Subcutaneous abdominal adipose tissue (tissue), 5 donors: ENCODE measurements around the gene MACROD2.

ENCODE experiments used
- H3K27ac ChIP-seq: one replicate; pipeline ENCODE4 v1.7.0; 2013; ENCODE audit warnings: low read depth, mild to moderate bottlenecking, inconsistent platforms, low read length, moderate library complexity
- H3K27me3 ChIP-seq, 5 donors: one replicate each; pipeline ENCODE4 v1.7.0; 2013; ENCODE audit warnings: low read length in 5 of 5, inconsistent platforms in 1 of 5; ENCODE audit not compliant: control insufficient read depth in 5 of 5, insufficient read depth in 4 of 5
- H3K36me3 ChIP-seq, 5 donors: one replicate each; pipeline ENCODE4 v1.7.0; 2013; ENCODE audit warnings: low read length in 5 of 5; ENCODE audit not compliant: control insufficient read depth in 5 of 5, insufficient read depth in 5 of 5
- H3K4me1 ChIP-seq, 5 donors: one replicate each; pipeline ENCODE4 v1.7.0; 2013; ENCODE audit warnings: low read length in 5 of 5, mild to moderate bottlenecking in 3 of 5, moderate library complexity in 1 of 5; ENCODE audit not compliant: control insufficient read depth in 5 of 5, insufficient read depth in 5 of 5
- H3K4me3 ChIP-seq, 5 donors: one replicate each; pipeline ENCODE4 v1.7.0; 2013; ENCODE audit warnings: low read length in 5 of 5, low read depth in 1 of 5
- H3K9ac ChIP-seq, 5 donors: one replicate each; pipeline ENCODE4 v1.7.0; 2013; ENCODE audit warnings: low read length in 5 of 5, mild to moderate bottlenecking in 4 of 5, moderate library complexity in 3 of 5
- H3K9me3 ChIP-seq, 5 donors: one replicate each; pipeline ENCODE4 v1.7.0; 2013; ENCODE audit warnings: low read length in 5 of 5; ENCODE audit not compliant: control insufficient read depth in 5 of 5
- donor health status: healthy.
- donor health status: healthy.
- donor health status: healthy.
- donor health status: healthy.
- donor health status: healthy.

The MACROD2 gene

DNA sequence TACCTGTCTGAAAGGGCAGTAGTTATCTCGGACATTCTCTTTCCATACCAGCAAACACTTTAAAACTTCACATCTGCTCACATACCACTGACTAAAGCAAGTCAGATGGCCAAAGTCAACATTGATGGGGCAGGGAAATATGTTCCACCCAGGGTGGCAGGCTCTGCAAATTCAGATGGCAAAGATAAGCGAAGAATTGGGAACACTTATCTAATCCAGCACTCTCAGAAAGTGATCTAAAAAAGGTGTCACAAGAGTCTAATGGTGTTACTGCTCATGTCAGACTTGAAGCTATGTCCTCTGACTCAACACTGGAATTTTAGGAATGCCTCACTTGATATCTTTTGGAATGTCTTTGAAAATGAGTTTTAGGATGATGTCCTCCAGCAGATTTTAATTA, 1491.7 kb downstream of the MACROD2 start:
- no peak overlapping the region for H3K27ac ChIP-seq
- H3K4me1 ChIP-seq = no peaks in the 10 kb centered on the region
- H3K27me3 ChIP-seq = no peaks in the 10 kb centered on the region
- no peaks in the 10 kb centered on the region for H3K9me3 ChIP-seq
- no peaks in the 10 kb centered on the region for H3K36me3 ChIP-seq
- H3K9ac ChIP-seq = no peak overlapping the region
- H3K4me3 ChIP-seq = no peak overlapping the region

DNA sequence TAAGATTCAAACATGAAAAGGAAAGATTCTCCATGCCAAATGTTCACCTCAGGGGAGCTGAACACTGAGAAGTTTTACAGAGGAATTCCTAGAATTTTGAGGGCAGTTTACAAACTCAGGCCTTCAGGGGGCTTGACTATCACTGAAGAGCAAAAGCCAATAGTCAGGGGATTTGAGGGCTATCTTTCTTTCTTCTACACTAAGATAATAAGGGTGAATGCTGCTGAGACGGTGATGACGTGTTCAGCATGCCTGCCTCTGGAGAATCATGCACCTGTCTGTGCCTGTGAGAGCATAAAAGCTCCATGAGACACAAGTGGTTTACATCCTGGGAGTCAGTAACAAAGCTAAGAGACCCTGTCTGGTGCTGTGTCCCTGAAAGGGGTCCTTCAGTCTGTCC, 1492.4 kb downstream of the MACROD2 start:
- Histone ChIP-seq H3K9ac (no peak overlapping the region), H3K27me3 (no peaks in the 10 kb centered on the region), H3K4me1 (no peaks in the 10 kb centered on the region), H3K27ac (no peak overlapping the region), H3K4me3 (no peak overlapping the region), H3K9me3 (no peaks in the 10 kb centered on the region), H3K36me3 (no peaks in the 10 kb centered on the region)

DNA sequence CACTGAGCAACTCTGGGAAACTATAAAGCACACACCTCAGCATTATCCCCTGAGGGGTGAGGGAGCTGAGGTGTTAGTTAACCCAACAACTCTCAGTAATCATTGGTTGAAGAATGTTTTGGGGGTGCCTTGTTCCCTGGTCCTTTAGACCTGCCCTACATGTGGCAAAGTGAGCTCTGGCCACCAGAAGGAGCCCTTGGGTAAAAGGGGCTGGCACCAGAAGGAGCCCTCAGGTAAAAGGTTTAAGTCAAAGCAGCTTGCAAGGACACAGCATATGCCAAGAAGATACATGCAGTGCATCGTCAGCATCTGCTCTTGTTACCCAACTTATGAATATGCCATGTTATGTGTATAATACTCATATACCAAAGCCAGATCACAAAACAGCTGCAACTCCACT, 1496.3 kb downstream of the MACROD2 start:
- no peaks in the 10 kb centered on the region for H3K9me3 ChIP-seq
- H3K4me3 ChIP-seq = no peak overlapping the region
- no peaks in the 10 kb centered on the region for H3K27me3 ChIP-seq

DNA sequence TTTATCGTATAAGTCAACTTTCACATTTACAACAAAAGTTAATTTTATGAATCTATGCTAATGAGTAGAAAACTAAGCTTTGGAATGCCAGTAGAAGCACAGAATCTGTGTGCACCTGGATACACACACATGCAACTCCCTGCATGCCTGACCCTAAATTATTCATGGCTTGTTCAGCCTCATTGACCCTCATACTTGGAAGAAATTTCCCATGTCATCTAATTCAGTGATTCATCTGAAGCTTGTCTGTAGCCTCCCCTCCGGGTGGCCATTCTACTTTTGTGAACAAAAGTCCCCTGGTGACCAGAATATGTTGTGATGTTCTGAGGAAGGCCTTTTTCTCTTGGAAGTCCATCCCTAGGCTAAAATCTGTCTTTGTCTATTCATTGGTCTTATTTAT, 1499.5 kb downstream of the MACROD2 start:
- Histone ChIP-seq H3K36me3 (no peaks in the 10 kb centered on the region), H3K27me3 (no peaks in the 10 kb centered on the region), H3K9me3 (peaks cover 0 to 3% (median 0%) of the 10 kb centered on the region in 5 donors), H3K4me1 (no peaks in the 10 kb centered on the region), H3K27ac (no peak overlapping the region), H3K9ac (no peak overlapping the region), H3K4me3 (no peak overlapping the region)

More for the DNA sequence above, 1496.3 kb downstream of the MACROD2 start:
- Histone ChIP-seq H3K36me3 (no peaks in the 10 kb centered on the region), H3K9ac (no peak overlapping the region), H3K27ac (no peak overlapping the region), H3K4me1 (no peaks in the 10 kb centered on the region)

- H3K36me3 ChIP-seq = no peaks in the 10 kb centered on the region
- no peak overlapping the region for H3K9ac ChIP-seq
- H3K9me3 ChIP-seq = peaks cover 0 to 3% (median 0%) of the 10 kb centered on the region in 5 donors
- no peak overlapping the region for H3K4me3 ChIP-seq
- H3K27me3 ChIP-seq = no peaks in the 10 kb centered on the region
- no peaks in the 10 kb centered on the region for H3K4me1 ChIP-seq
- no peak overlapping the region for H3K27ac ChIP-seq
Observed at GRCh38 chr20:15496501-15497039, 1501.3 kb downstream of the MACROD2 start.

- H3K36me3 ChIP-seq = no peaks in the 10 kb centered on the region
- no peaks in the 10 kb centered on the region for H3K27me3 ChIP-seq
- no peak overlapping the region for H3K27ac ChIP-seq
- no peak overlapping the region for H3K9ac ChIP-seq
- no peaks in the 10 kb centered on the region for H3K4me1 ChIP-seq
- peaks cover 0 to 3% (median 0%) of the 10 kb centered on the region in 5 donors for H3K9me3 ChIP-seq
- H3K4me3 ChIP-seq = no peak overlapping the region
Observed at GRCh38 chr20:15498926-15499325, 1503.6 kb downstream of the MACROD2 start.

DNA sequence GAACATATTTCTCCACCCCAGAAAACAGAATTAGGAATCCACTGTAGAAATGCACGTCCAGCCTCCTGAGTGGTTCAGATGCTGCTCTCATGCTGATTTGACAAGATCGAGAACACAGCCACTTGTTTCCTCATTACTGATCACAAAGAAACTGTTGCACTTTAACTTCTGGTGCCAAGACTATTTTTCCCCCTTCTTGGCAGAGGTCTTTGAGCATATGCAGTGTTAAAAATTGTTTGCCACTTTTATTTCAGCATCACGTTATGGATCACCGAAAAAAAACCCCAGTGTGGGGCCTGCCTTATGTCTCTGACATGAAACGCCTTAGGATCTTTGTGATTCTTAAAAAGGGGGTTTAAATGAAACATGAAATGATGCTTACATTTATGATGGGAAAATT, 1511.0 kb downstream of the MACROD2 start:
- no peak overlapping the region for H3K4me3 ChIP-seq
- H3K4me1 ChIP-seq = no peaks in the 10 kb centered on the region
- H3K36me3 ChIP-seq = no peaks in the 10 kb centered on the region
- no peak overlapping the region for H3K9ac ChIP-seq
- no peaks in the 10 kb centered on the region for H3K27me3 ChIP-seq
- no peak overlapping the region for H3K27ac ChIP-seq
- no peaks in the 10 kb centered on the region for H3K9me3 ChIP-seq

- no peak overlapping the region for H3K4me3 ChIP-seq
- H3K9me3 ChIP-seq = no peaks in the 10 kb centered on the region
- H3K36me3 ChIP-seq = no peaks in the 10 kb centered on the region
- H3K27ac ChIP-seq = no peak overlapping the region
- H3K27me3 ChIP-seq = no peaks in the 10 kb centered on the region
- H3K9ac ChIP-seq = no peak overlapping the region
- no peaks in the 10 kb centered on the region for H3K4me1 ChIP-seq
Observed at GRCh38 chr20:15507151-15507550, 1511.8 kb downstream of the MACROD2 start.

DNA sequence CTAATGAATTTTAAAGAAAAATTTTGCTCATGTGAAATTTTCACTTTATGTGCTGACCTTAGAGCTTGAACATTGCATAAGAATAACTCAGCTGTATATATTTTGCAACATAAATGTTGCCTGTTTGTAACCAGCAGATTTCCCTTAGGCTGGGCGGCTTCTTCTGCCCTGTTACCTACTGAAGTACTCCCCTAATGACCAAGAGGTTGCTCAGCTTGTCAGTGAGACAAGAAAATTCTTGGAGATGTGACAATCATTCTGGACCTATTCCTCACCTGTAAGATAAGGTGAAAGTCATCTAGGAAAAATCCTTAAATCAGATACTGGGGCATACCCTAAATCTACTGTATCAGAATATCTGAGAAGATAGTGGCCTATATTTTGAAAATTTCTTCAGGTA, 1516.2 kb downstream of the MACROD2 start:
- Histone ChIP-seq H3K4me3 (no peak overlapping the region), H3K27me3 (no peaks in the 10 kb centered on the region), H3K4me1 (no peaks in the 10 kb centered on the region), H3K9me3 (no peaks in the 10 kb centered on the region), H3K9ac (no peak overlapping the region), H3K27ac (no peak overlapping the region), H3K36me3 (no peaks in the 10 kb centered on the region)

DNA sequence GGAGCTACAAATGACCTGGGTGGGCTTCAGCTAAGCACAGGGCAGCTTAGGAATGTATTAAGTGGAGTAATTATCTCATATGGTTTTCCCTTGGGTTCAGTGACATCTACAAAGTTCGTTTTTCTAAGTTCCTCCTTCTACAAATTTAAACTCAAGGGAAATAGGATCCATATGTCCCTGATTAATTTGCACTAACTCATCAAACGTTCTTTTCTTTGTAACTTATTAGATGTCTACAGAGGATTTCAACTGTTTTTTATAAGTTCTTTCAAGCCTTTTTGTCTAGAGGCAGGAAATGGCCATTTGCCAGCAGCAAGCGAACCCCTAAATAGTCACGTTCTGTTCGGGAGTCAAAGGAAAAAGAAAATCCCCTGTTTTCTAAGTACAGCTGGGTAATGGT, 1517.6 kb downstream of the MACROD2 start:
- peaks cover 0 to 2% (median 0%) of the 10 kb centered on the region in 5 donors for H3K4me1 ChIP-seq
- no peaks in the 10 kb centered on the region for H3K27me3 ChIP-seq
- no peak overlapping the region for H3K9ac ChIP-seq
- H3K9me3 ChIP-seq = no peaks in the 10 kb centered on the region
- H3K4me3 ChIP-seq = no peak overlapping the region
- no peaks in the 10 kb centered on the region for H3K36me3 ChIP-seq
- H3K27ac ChIP-seq = no peak overlapping the region

- Histone ChIP-seq H3K27me3 (no peaks in the 10 kb centered on the region), H3K4me3 (no peak overlapping the region), H3K36me3 (no peaks in the 10 kb centered on the region), H3K9me3 (no peaks in the 10 kb centered on the region), H3K9ac (no peak overlapping the region), H3K27ac (no peak overlapping the region), H3K4me1 (peaks cover 0 to 3% (median 0%) of the 10 kb centered on the region in 5 donors)
Observed at GRCh38 chr20:15515691-15516090, 1520.4 kb downstream of the MACROD2 start.
